GM19463 (cell line): ENCODE data around the gene ERAP2.
"Not testable (repeated sequence)": the region's sequence is repeated elsewhere in the genome, so short reads cannot be mapped to it uniquely, and the experiment has no call there.

Source experiments
- ATAC-seq: cut with Tn5 transposase; IDR thresholded peaks from one replicate; pipeline ENCODE4 v1.9.1; 2021; ENCODE audit warnings: mild to moderate bottlenecking, moderate library complexity; ENCODE audit not compliant: unreplicated experiment

The ERAP2 gene

DNA sequence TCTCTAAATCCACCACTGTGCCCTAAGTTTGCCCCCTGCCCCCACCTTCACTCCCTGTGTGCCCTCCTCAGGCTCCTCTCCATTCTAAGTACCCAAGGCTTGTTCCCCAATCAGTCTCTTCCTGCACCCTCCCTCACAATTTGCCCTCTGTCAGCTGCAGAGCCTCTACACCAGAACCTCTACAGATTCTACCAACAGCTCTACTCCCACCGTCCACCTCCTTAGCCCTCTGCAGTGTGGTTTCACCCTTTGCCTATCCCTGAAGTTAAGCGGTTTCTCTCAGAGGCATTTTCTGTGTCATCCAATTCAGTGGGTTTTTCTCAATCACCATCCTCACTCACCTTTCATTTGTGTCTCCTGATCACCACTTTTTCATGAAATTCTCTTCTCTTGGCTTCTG lies 13.2 kb upstream of the ERAP2 start:
- no peak for ATAC-seq

GRCh38 chr5:96863949-96864584 lies 12.2 kb upstream of the ERAP2 start:
- no peak for ATAC-seq

DNA sequence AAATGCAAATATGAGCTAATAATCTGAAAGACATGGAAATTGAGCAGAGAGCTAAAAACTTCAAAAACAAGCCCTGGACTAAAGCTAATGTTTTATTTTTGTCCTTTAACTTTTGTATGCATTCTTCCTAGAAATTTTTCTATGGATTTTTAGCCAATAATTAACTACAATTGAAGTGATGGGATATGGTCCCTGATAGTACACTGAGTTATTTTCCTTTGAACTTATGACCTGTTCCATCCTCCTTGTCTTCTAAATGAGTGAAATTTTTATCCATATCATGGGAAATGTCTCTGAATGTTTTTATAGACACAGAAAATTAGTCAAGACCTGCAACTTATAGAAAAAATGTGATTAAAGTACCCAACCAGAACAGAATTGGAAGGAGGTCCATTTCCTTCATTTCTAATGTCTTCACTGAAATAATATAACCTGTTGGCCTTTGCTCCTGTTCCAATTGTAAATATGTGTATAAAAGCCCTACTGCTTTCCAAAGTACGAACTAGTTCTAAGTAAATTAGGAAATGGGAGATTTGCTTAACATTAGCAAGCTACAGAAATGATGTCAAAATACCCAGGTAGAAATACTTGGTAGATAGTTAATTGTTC lies 11.3 kb upstream of the ERAP2 start:
- ATAC-seq, result no peak

DNA sequence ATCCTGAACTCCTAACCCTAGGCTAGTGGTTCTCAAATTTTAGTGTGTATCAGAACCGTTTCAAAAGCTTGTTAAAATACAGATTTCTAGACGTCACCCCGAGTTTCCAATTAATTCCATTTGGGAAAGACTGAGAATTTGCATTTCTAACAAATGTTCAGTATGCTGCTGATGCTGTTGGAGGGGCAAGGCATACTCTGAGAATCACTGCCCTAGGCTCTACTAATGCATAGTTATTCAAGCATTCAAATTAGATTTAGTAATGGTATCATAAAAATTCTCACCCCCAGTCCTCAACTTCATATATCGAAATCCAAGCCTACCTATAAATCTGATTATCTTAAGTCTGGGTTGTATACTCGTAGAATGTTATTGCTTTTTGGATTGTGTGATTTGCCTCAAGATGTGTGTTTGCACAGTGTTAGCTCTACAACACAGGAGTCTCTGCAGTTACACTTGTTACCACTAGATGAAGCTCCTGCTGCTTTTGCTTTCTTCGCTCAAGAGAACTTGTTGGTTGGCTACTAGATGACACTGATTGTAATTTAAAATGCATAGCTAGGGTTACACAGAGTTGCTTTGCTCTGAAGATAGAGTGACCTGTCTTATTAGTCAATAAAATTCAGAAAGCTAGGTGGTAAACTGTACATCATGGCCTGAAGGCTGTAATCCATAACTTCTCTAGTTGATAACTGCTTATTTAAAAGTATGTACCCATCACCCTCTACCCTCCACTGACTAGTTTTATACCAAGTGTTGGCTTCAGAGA lies 7.5 kb upstream of the ERAP2 start:
- ATAC-seq, result peak; percentile 73

DNA sequence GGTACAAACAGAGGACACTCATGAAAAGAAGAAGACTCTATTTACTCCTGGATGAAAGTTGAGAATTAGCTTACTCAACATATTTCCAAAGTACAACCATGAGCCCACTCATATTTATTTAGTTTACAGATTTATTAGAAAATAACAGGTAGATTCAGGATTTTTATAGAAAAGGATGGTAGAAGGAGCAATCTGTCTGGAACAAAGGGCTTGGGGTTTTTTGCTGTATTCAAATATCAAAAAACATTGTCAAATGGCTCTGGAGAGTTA lies 7.0 kb upstream of the ERAP2 start:
- no peak for ATAC-seq

DNA sequence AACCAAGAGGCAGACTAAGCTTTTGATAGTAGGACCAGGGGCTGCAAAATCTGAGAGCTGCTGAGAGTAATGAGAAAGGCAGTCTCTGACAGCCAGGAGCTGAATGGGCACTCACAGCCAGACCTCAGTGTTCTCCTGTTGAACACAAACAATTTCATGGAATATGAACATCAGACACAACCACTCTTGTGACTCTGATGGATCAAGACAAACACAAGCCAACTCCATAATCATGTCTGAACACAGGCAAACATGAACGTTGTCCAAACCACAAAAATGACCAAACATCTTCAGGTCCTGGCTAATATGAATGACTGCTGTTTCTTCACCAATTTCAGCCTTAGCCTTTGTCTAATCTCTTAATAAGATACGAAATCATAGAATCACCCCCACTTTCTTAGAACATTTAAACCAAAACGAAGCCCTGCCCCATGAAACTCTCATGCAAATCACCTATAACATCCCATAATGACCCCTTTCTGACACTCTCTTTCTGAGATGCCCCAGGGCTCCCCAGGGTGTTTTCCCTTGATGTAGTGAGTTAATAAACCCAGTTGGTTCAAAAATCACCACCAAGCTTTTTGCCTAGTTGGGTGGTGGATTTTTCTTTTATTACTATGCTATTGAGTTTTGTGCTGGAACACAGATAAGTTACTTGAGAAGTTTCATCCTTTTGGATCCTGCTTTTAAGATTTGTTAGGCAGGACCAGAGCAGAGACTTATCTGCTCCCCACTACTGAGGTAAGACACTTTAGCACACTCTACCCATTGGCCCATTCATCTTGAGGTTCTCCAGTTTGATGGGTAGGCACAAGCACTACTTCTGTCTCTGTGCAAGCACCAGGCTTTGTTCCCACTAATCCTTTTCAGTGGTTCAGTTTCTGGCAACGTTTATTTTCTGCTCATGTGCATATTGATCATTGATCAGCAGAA lies 5.9 kb upstream of the ERAP2 start:
- peak; percentile 79 for ATAC-seq

DNA sequence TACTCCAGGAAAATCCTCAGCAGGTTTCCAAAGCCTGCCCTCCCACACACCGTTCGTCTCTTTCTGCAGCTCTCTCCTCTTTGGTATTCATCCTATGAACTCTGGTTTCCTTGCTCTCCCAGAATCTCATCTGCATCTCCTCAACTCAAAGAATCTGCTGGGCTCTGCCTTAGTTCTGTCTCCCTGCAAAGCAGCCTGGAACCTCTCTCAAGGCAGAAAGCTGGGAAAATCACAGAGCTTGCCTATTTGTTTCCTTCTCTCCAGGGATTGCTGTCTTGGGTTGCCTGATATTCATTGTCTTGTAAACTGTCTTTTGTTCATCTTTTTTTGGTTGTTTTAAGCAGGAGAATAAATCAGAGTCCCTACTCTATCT lies 5.3 kb upstream of the ERAP2 start:
- no peak for ATAC-seq

DNA sequence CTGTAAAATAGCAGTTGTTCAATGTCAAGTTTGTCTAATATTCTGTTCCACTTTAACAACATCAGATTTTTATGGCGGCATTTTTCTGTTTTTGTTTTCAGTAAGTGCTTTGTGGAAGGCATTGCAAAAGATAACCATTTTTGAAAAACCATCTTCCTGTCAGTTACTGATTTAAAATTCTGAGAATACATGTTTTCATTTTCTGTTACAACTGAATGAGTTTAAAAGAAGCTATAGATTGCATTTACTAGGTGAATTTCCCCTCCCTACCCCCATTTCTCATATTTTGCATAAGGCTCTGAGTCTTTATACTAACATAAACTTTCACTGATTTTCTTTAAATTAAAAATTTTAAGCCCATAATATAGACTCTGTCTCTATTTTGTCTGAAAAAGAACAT lies 4.6 kb upstream of the ERAP2 start:
- no peak for ATAC-seq

- no peak for ATAC-seq
Measured at GRCh38 chr5:96873449-96873848, 2.9 kb upstream of the ERAP2 start.

- no peak for ATAC-seq
Measured at GRCh38 chr5:96874631-96875030, 1.7 kb upstream of the ERAP2 start.

GRCh38 chr5:96875791-96876291 lies 459 bp upstream of the ERAP2 start:
- peak; percentile 8 for ATAC-seq

DNA sequence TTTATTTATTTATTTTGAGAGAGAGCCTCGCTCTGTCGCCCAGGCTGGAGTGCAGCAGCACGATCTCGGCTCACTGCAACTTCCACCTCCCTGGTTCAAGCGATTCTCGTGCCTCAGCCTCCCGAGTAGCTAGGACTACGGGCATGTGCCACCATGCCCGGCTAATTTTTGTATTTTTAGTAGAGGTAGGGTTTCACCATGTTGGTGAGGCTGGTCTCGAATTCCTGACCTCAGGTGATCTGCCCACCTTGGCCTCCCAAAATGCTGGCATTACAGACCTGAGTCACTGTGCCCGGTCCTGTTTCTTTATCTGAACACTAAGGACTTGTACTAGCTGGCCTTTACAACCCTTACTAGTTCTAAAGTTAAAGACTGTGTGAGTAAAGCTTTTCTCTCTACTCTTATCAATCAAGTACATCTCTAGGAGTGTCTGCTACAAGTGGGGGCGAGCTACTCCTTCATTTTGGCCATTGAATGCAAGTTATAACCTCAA lies 723 bp downstream of the ERAP2 start:
- not testable (repeated sequence) for ATAC-seq

GRCh38 chr5:96879665-96880064 lies 3.4 kb downstream of the ERAP2 start:
- peak; percentile 28 for ATAC-seq

- ATAC-seq, result no peak
Measured at GRCh38 chr5:96880444-96881164, 4.3 kb downstream of the ERAP2 start.

GRCh38 chr5:96881511-96882115 lies 5.3 kb downstream of the ERAP2 start:
- no peak for ATAC-seq

DNA sequence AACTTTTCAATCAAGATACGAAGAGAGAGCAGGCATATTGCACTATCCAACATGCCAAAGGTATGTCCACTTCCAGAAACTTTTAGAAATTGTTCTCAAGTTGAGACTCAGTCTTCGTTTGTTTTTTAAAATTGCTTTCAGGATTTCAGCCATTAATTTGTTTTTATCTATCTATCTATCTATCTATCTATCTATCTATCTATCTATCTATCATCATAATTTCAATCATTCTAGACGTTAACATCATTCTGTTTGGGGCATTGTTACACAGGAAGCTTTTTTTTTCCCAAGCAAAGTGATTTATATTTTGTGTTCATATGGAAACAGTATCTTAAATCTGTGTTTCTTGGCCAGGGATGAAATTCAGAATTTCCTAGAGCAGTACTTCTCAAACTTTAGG lies 7.6 kb downstream of the ERAP2 start:
- no peak for ATAC-seq

GRCh38 chr5:96884995-96885394 lies 8.7 kb downstream of the ERAP2 start:
- ATAC-seq, result no peak

DNA sequence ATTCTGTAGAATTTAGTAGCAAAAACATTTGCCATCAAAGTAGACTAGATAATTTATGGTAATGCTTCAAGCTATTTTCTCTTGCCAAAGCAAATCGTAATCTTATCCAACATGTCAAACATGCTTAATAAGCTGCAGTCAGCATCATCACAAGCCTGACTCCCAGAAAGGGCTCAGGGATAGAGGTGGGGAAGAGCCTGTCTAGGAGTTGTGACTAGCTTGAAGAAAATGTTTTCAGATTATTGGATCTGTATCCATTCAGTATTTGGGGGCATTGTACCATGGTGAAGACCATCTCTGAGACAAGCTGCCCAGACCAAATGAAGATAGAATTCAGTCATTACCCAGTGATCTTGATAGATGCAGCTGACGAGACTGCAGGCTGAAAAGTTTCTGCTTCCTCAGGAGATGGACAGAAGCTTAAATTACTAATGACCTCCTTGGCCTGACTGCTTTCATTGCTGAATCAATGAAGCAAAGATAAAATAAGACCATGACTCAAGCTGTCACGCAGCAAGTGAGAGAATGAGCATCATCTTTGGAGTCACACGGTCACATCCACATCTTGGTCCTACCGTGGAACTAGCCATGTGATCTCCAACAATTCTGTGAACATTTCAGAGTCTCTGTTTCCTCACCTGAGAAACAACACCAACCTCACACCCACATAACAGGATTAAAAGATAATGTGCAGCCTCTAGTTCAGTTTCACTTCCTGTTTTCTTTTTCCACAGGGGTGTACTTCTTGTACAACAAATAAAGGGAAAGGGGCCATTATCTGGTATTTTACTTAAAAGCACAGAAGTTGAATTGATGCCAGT lies 9.4 kb downstream of the ERAP2 start:
- ATAC-seq, result peak; percentile 85

- no peak for ATAC-seq
Measured at GRCh38 chr5:96893342-96893741, 17.0 kb downstream of the ERAP2 start.
